Breast epithelium (tissue), 3 donors: ENCODE data around the gene GNB5.

Experiments used
- POLR2A ChIP-seq: fragments of 450-650 bp; IDR thresholded peaks from one replicate; pipeline ENCODE4 v1.6.1; 2016; ENCODE audit warnings: antibody characterized with exemption, mild to moderate bottlenecking, moderate library complexity
- POLR2AphosphoS5 ChIP-seq, 3 donors: sonication (generic); formaldehyde crosslinking; IDR thresholded peaks; one replicate each; pipeline ENCODE4 v1.6.1; 2017; ENCODE audit warnings: antibody characterized with exemption in 3 of 3
- TF ChIP-seq, protein P1 (sequence below), 3 donors: fragments of 450-650 bp; IDR thresholded peaks; one replicate each; pipeline ENCODE4 v1.5.1; 2016 to 2017; ENCODE audit warnings: antibody characterized with exemption in 3 of 3, mild to moderate bottlenecking in 3 of 3, moderate library complexity in 3 of 3

DNA sequence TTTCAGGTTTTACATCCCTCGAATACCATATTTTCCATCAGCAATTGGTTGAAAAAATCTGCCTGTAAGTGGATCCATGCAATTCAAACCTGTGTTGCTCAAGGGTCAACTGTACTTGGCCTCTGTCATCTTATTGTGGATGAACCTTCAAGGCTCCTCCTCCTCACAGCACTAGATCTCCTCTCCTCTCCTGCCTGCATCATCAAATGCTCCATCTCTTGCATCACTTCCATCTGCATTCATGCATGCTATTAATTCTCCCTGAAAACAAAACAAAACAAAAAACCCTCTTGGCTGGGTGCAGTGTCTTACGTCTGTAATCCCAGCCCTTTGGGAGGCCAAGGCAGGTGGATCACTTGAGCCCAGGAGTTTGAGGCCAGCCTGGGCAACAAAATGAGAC is 88.7 kb downstream of the GNB5 start:
- TF ChIP-seq, protein P1, sequence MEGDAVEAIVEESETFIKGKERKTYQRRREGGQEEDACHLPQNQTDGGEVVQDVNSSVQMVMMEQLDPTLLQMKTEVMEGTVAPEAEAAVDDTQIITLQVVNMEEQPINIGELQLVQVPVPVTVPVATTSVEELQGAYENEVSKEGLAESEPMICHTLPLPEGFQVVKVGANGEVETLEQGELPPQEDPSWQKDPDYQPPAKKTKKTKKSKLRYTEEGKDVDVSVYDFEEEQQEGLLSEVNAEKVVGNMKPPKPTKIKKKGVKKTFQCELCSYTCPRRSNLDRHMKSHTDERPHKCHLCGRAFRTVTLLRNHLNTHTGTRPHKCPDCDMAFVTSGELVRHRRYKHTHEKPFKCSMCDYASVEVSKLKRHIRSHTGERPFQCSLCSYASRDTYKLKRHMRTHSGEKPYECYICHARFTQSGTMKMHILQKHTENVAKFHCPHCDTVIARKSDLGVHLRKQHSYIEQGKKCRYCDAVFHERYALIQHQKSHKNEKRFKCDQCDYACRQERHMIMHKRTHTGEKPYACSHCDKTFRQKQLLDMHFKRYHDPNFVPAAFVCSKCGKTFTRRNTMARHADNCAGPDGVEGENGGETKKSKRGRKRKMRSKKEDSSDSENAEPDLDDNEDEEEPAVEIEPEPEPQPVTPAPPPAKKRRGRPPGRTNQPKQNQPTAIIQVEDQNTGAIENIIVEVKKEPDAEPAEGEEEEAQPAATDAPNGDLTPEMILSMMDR (IDR thresholded peaks at IDR 0.05): no peak
- no peak for TF ChIP-seq POLR2A
- no peak for TF ChIP-seq POLR2AphosphoS5 (IDR thresholded peaks at IDR 0.05)
